Measurements from ENCODE around the gene ADCY7.

ADCY7 gene

GRCh38 chr16:50288026-50288425 lies 21.7 kb downstream of the ADCY7 start:
- no peak for TF ChIP-seq CTCF (IDR thresholded peaks at IDR 0.05; ENCODE audit: low read depth, low read length)
- DNase-seq (ENCODE audit: low read depth in 2 of 2) = no peak
- no peak overlapping the region for H3K4me3 ChIP-seq (replicated peaks in 1 of 2; ENCODE audit: low read depth in 2 of 2, low read length in 2 of 2)

- DNase-seq (ENCODE audit: low read depth in 2 of 2) = no peak
- no peak for TF ChIP-seq CTCF (IDR thresholded peaks at IDR 0.05; ENCODE audit: low read depth, low read length)
- H3K4me3 ChIP-seq (replicated peaks in 1 of 2; ENCODE audit: low read depth in 2 of 2, low read length in 2 of 2) = no peak overlapping the region
Measured at GRCh38 chr16:50288920-50289319, 22.6 kb downstream of the ADCY7 start.

GRCh38 chr16:50289950-50290764 lies 23.8 kb downstream of the ADCY7 start:
- no peak overlapping the region for H3K4me3 ChIP-seq (replicated peaks in 1 of 2; ENCODE audit: low read depth in 2 of 2, low read length in 2 of 2)
- TF ChIP-seq CTCF (IDR thresholded peaks at IDR 0.05; ENCODE audit: low read depth, low read length) = no peak
- DNase-seq (ENCODE audit: low read depth in 2 of 2) = no peak

GRCh38 chr16:50290856-50291255 lies 24.5 kb downstream of the ADCY7 start:
- DNase-seq (ENCODE audit: low read depth in 2 of 2) = no peak
- TF ChIP-seq CTCF (IDR thresholded peaks at IDR 0.05; ENCODE audit: low read depth, low read length) = no peak
- H3K4me3 ChIP-seq (replicated peaks in 1 of 2; ENCODE audit: low read depth in 2 of 2, low read length in 2 of 2) = no peak overlapping the region

- DNase-seq (ENCODE audit: low read depth in 2 of 2) = no peak
- H3K4me3 ChIP-seq (replicated peaks in 1 of 2; ENCODE audit: low read depth in 2 of 2, low read length in 2 of 2) = no peak overlapping the region
- no peak for TF ChIP-seq CTCF (IDR thresholded peaks at IDR 0.05; ENCODE audit: low read depth, low read length)
Measured at GRCh38 chr16:50291719-50292565, 25.6 kb downstream of the ADCY7 start.

- DNase-seq (ENCODE audit: low read depth in 2 of 2) = no peak
- no peak overlapping the region for H3K4me3 ChIP-seq (replicated peaks in 1 of 2; ENCODE audit: low read depth in 2 of 2, low read length in 2 of 2)
- TF ChIP-seq CTCF (IDR thresholded peaks at IDR 0.05; ENCODE audit: low read depth, low read length) = no peak
Measured at GRCh38 chr16:50292566-50292948, 26.2 kb downstream of the ADCY7 start.
